ENCODE measurements around the gene AMACR. TPM values are rescaled to one million over a fixed set of nuclear protein-coding genes. Genes with fewer than 3 reads are reported as not detected.

Gene AMACR
- total and polyA plus RNA-seq, 2 of the 13 experiments (the other 11 are each of a cell fraction or from before 2014, with no cell fraction given) = 8.9 to 19.7 TPM

DNA sequence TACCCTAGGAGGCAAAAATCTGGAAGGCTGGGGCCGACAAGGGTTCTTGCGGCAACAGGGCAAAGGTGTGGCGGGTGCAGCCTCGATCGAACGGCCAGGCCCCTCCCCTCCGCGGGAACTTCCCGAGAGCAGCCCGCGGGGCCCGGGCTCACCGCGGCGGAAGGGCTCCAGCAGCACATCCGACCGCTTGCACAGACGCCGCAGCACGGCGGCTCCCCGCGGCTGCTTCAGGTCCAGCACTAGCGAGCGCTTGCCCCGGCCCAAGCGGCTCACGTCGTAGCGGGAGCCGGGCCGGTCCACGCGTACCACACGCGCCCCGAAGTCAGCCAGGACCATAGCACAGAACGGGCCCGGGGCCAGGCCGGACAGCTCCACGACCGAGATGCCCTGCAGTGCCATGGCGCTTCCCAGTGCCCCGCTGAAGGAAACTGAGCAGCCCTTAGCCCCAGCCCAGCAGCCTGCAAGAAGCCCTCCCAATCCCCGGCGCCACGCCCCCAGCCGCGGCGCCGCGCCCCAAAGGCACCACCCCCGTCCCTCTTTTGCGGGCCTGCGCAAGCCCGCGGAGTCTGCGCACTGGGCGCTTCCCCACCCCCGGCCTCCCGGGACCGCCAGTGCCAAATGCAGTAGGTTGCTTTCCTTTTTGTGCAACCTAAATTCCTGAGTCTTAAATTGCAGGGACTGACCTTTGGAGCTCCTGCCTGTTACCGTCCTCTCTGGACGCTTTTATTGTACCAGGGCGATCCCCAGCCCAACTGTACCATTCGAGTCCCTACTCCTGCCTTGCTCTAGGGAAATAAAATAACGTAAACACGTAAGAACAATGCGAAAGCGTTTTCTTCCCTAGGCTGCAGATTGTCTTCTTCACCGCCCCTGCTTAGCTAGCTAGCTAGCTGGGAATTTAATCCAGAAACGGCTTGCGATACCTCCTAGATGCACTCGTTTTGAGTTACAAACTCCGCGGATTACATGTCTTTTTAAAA, at the start of gene AMACR (continued):
- peak; percentile 65; the same call in 1 of the 2 replicates for TF ChIP-seq KDM4B (CRISPR knock-in tag; IDR thresholded peaks at IDR 0.05)
- peak; percentile 56; the same call in 1 of the 2 replicates for TF ChIP-seq MIXL1 (CRISPR knock-in tag; IDR thresholded peaks at IDR 0.05)
- no peak for TF ChIP-seq SP2 (CRISPR knock-in tag; IDR thresholded peaks at IDR 0.05)
- TF ChIP-seq, protein P1, sequence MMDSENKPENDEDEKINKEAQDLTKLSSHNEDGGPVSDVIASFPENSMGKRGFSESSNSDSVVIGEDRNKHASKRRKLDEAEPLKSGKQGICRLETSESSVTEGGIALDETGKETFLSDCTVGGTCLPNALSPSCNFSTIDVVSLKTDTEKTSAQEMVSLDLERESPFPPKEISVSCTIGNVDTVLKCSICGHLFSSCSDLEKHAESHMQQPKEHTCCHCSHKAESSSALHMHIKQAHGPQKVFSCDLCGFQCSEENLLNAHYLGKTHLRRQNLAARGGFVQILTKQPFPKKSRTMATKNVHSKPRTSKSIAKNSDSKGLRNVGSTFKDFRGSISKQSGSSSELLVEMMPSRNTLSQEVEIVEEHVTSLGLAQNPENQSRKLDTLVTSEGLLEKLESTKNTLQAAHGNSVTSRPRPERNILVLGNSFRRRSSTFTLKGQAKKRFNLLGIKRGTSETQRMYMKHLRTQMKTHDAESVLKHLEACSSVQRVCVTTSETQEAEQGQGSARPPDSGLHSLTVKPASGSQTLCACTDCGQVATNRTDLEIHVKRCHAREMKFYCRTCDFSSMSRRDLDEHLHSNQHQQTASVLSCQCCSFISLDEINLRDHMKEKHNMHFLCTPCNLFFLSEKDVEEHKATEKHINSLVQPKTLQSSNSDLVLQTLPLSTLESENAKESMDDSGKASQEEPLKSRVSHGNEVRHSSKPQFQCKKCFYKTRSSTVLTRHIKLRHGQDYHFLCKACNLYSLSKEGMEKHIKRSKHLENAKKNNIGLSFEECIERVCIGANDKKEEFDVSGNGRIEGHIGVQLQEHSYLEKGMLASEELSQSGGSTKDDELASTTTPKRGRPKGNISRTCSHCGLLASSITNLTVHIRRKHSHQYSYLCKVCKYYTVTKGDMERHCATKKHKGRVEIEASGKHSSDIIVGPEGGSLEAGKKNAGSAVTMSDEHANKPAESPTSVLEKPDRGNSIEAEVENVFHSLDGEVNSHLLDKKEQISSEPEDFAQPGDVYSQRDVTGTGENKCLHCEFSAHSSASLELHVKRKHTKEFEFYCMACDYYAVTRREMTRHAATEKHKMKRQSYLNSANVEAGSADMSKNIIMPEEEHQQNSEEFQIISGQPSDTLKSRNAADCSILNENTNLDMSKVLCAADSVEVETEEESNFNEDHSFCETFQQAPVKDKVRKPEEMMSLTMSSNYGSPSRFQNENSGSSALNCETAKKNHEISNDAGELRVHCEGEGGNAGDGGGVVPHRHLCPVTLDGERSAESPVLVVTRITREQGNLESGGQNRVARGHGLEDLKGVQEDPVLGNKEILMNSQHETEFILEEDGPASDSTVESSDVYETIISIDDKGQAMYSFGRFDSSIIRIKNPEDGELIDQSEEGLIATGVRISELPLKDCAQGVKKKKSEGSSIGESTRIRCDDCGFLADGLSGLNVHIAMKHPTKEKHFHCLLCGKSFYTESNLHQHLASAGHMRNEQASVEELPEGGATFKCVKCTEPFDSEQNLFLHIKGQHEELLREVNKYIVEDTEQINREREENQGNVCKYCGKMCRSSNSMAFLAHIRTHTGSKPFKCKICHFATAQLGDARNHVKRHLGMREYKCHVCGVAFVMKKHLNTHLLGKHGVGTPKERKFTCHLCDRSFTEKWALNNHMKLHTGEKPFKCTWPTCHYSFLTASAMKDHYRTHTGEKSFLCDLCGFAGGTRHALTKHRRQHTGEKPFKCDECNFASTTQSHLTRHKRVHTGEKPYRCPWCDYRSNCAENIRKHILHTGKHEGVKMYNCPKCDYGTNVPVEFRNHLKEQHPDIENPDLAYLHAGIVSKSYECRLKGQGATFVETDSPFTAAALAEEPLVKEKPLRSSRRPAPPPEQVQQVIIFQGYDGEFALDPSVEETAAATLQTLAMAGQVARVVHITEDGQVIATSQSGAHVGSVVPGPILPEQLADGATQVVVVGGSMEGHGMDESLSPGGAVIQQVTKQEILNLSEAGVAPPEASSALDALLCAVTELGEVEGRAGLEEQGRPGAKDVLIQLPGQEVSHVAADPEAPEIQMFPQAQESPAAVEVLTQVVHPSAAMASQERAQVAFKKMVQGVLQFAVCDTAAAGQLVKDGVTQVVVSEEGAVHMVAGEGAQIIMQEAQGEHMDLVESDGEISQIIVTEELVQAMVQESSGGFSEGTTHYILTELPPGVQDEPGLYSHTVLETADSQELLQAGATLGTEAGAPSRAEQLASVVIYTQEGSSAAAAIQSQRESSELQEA (CRISPR knock-in tag; IDR thresholded peaks at IDR 0.05; ENCODE audit: not compliant biosample characterization) = peak; percentile 95
- TF ChIP-seq ZNF256 (CRISPR knock-in tag; conservative IDR thresholded peaks at IDR 0.05) = peak; percentile 79
- TF ChIP-seq, protein P2, sequence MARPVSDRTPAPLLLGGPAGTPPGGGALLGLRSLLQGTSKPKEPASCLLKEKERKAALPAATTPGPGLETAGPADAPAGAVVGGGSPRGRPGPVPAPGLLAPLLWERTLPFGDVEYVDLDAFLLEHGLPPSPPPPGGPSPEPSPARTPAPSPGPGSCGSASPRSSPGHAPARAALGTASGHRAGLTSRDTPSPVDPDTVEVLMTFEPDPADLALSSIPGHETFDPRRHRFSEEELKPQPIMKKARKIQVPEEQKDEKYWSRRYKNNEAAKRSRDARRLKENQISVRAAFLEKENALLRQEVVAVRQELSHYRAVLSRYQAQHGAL (CRISPR knock-in tag; IDR thresholded peaks at IDR 0.05; ENCODE audit: not compliant biosample characterization) = no peak
- TF ChIP-seq ZSCAN31 (CRISPR knock-in tag; IDR thresholded peaks at IDR 0.05; ENCODE audit: low read depth) = peak; percentile 82; the same call in 1 of the 2 replicates
- TF ChIP-seq NPAS2 (CRISPR knock-in tag; IDR thresholded peaks at IDR 0.05; ENCODE audit: borderline replicate concordance) = no peak
- TF ChIP-seq PITX1 (CRISPR knock-in tag; IDR thresholded peaks at IDR 0.05) = peak; percentile 52; the same call in 1 of the 2 replicates
- no peak for TF ChIP-seq ZNF510 (CRISPR knock-in tag; IDR thresholded peaks at IDR 0.05; ENCODE audit: low read depth)
- no peak for TF ChIP-seq ZNF549 (CRISPR knock-in tag; IDR thresholded peaks at IDR 0.05)
- TF ChIP-seq ZNF878 (CRISPR knock-in tag; IDR thresholded peaks at IDR 0.05) = peak; percentile 35; the same call in 1 of the 2 replicates
- TF ChIP-seq GLI4 (CRISPR knock-in tag; IDR thresholded peaks at IDR 0.05; ENCODE audit: borderline replicate concordance) = no peak; the same call in 1 of the 2 replicates
- TF ChIP-seq, protein P3, sequence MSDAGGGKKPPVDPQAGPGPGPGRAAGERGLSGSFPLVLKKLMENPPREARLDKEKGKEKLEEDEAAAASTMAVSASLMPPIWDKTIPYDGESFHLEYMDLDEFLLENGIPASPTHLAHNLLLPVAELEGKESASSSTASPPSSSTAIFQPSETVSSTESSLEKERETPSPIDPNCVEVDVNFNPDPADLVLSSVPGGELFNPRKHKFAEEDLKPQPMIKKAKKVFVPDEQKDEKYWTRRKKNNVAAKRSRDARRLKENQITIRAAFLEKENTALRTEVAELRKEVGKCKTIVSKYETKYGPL (CRISPR knock-in tag; IDR thresholded peaks at IDR 0.05) = peak; percentile 62; the same call in 1 of the 2 replicates
- TF ChIP-seq, protein P4, sequence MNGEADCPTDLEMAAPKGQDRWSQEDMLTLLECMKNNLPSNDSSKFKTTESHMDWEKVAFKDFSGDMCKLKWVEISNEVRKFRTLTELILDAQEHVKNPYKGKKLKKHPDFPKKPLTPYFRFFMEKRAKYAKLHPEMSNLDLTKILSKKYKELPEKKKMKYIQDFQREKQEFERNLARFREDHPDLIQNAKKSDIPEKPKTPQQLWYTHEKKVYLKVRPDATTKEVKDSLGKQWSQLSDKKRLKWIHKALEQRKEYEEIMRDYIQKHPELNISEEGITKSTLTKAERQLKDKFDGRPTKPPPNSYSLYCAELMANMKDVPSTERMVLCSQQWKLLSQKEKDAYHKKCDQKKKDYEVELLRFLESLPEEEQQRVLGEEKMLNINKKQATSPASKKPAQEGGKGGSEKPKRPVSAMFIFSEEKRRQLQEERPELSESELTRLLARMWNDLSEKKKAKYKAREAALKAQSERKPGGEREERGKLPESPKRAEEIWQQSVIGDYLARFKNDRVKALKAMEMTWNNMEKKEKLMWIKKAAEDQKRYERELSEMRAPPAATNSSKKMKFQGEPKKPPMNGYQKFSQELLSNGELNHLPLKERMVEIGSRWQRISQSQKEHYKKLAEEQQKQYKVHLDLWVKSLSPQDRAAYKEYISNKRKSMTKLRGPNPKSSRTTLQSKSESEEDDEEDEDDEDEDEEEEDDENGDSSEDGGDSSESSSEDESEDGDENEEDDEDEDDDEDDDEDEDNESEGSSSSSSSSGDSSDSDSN (CRISPR knock-in tag; IDR thresholded peaks at IDR 0.05) = peak; percentile 99
- no peak for TF ChIP-seq ZNF382 (CRISPR knock-in tag; IDR thresholded peaks at IDR 0.05; ENCODE audit: borderline replicate concordance)
